ENCODE results near the gene CHI3L1.

CHI3L1 gene

DNA sequence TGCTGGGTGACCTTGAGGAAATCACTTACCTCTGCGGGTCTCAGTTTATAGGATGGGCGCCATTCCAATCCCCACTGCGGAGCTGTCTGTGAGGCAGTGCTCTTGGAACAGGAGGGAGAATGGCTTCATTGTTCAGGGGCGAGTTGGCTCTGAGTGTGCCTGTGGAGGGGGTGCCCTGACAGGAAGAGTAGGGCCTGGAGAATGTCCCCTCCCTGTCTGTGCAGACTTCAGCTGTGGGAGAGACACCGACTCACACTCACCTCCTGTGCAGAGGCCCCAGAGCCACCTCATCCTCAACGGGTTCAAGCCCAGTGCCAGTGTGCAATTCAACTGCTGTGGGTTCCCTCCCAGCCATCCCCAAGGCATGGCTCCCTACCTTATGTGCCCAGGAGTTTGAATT, 41.8 kb downstream of the CHI3L1 start:
- TF ChIP-seq, protein P1, sequence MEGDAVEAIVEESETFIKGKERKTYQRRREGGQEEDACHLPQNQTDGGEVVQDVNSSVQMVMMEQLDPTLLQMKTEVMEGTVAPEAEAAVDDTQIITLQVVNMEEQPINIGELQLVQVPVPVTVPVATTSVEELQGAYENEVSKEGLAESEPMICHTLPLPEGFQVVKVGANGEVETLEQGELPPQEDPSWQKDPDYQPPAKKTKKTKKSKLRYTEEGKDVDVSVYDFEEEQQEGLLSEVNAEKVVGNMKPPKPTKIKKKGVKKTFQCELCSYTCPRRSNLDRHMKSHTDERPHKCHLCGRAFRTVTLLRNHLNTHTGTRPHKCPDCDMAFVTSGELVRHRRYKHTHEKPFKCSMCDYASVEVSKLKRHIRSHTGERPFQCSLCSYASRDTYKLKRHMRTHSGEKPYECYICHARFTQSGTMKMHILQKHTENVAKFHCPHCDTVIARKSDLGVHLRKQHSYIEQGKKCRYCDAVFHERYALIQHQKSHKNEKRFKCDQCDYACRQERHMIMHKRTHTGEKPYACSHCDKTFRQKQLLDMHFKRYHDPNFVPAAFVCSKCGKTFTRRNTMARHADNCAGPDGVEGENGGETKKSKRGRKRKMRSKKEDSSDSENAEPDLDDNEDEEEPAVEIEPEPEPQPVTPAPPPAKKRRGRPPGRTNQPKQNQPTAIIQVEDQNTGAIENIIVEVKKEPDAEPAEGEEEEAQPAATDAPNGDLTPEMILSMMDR (IDR thresholded peaks at IDR 0.05; ENCODE audit: extremely low read depth, missing control alignments): no peak
- no peak for DNase-seq (ENCODE audit: low spot score)

DNA sequence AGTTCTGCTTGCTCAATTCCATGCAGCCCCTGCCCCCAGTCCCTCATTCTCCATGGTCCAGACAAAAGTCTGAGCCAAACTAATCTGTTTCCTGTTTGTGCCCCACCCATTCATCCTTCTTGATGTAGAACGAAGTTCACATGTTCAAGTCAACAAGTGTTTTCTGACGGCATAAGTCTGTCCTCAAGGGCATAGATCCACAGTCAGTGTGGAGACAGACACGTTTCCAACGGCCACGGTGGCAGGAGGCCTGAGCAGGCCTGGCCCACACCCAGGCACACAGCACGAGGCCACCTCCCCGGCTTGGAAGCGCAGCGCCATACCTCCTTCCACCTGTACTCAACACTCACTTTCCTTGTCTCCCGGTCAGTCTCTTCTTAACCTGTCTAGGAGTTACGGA, 42.9 kb downstream of the CHI3L1 start:
- TF ChIP-seq, protein P1 (IDR thresholded peaks at IDR 0.05; ENCODE audit: extremely low read depth, missing control alignments): no peak
- no peak for DNase-seq (ENCODE audit: low spot score)

DNA sequence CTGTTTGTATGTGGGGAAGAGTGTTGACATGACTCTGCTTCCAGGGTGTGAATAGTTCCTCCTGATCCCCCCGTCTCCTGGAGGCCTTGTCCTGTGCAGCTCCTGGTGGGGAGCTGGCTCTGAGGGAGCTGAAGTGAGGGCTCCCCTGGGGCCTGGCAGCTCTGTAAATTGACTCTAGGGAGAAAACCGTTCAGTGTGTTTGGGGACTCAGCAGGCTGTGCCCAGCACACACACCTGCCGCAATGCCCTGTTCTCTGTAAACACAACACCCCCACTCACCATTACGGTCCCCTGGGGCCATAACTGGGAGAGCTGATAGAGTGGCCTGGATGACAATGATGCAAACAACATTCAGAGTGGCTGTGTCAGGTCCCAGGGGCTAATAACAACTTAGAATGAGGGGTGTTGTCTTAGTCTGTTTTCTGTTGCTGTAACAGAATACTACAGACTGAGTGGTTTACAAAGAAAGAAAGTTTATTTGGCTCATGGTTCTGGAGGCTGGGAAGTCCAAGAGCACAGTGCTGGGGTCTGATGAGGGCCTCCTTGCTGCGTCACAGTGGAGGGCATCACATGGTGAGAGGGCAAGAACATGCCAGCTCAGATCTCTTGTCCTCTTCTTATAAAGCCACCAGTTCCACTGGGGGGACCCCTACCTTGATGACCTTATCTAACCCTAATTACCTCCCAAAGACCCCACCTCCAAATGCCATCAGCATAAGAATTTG, 43.7 kb downstream of the CHI3L1 start:
- TF ChIP-seq, protein P1 (IDR thresholded peaks at IDR 0.05; ENCODE audit: extremely low read depth, missing control alignments): no peak
- no peak for DNase-seq (ENCODE audit: low spot score)

DNA sequence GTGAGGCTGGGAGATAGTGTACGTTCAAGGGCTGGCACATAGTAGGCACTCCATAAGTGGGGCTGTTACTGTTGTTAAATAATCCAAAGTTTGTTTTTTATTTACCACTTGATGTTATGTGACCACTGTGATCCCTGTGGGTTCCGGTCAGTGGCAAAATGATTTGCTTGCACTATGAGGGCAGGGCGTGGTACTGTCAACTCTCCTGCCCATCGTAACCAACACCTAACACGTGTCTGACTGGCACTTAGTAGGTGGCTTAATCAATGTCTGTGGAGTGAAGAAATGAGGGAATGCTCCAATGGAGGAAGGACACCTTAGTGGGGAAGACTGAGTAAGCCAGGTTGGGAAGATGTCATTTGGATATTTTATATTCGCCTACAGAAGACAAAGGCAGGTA, 44.4 kb downstream of the CHI3L1 start:
- TF ChIP-seq, protein P1 (IDR thresholded peaks at IDR 0.05; ENCODE audit: extremely low read depth, missing control alignments): no peak
- no peak for DNase-seq (ENCODE audit: low spot score)

DNA sequence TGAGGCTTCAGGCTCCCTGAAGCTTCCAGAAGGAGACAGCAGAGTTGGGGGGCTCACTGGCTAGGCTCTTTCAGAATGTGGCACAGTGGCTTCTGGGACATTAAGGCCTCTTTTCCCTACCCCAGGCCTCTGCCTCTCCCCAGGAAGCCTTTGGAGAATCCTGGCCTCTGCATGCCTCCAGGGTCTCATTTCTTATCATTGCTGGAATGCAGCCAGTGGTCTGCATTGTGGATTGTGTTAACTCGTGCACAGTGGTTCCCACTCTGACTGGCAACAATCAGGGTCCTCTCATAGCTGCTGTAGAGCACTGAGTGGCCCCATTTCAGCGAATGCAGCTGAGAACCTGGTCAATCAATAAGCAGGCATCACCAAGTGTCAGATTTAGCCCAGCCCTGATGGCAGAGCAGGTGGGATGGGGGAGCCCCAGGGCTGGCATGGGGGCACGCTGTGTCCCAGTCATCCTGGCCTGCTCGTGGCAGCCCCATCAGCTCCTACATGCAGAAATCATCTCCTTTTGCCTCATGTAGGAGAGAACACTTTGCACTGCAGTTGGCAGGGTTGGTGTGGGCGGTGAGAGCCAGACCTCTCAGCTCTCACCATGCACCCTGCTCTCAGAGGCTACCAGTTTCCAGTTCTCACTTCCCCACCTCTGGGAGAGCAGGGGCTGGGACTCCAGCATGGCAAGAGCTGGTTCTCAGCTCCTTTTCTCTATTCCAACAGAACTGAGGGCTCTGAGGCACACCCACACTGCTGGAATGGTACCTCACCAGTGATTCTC, 45.6 kb downstream of the CHI3L1 start:
- TF ChIP-seq, protein P1 (IDR thresholded peaks at IDR 0.05; ENCODE audit: extremely low read depth, missing control alignments): no peak
- no peak for DNase-seq (ENCODE audit: low spot score)

DNA sequence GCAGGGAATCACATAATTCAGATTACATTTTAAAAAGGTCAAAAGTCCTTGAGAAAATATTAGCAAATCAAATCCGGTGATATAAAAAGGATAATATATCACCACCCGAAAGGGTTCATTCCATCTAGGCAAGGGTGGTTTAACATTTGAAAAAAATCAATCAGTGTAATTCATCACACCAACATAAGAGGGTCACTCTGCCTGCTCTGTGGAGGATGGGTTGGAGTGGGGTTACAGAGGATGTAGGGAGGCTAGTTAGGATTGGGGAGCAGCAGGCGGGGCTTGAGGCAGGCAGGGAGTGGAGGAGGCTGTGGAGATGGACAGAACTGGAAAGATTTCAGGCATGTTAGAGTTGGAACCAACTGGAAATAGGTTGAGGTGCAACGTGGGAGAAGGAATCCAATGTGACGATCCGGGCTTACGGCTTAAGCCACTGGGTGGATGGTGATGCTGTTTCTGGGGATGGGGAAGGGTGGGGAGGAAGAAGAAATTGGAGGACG, 46.5 kb downstream of the CHI3L1 start:
- TF ChIP-seq, protein P1 (IDR thresholded peaks at IDR 0.05; ENCODE audit: extremely low read depth, missing control alignments): no peak
- no peak for DNase-seq (ENCODE audit: low spot score)

DNA sequence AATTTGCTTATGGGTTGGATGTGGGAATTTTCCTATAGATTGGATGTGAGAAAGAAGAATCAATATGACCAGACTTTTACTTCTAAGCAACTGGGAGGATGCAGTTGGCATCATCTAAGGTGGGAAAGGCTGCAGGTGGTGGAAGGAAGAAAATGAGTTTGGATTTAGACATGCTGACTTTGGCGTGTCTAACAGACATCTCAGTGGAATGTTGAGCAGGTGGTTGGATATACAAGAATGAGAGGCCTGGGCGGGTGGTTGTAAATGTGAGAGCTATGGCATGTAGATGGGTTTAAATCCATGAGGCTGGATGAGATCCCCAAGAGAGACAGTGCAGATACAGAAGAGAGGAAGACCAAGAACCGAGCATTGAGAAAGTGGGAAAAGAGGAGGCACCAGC, 48.4 kb downstream of the CHI3L1 start:
- TF ChIP-seq, protein P1 (IDR thresholded peaks at IDR 0.05; ENCODE audit: extremely low read depth, missing control alignments): no peak
- no peak for DNase-seq (ENCODE audit: low spot score)

Measured in GM20000 (cell line).